ENCODE data around the gene TTC23L. TPM values are rescaled to one million over a fixed set of nuclear protein-coding genes. Genes with fewer than 3 reads are reported as not detected.

Gene TTC23L
- total and polyA plus RNA-seq, 8 donors = 0.15 to 1.5 (median 0.89) TPM; not detected in 5

GRCh38 chr5:34841816-34842215 is 2.9 kb downstream of the TTC23L start:
- no peak overlapping the region for H3K4me3 ChIP-seq
- DNase-seq = no peak
- intact Hi-C loops (cut with DNase I; ENCODE audit: low total_unique reads) = loop anchor here (10.0 kb wide), 1 partner anchor 53 kb away; no protein-coding TSS in a partner anchor
- H3K27me3 ChIP-seq = no peaks in the 10 kb centered on the region
- H3K9me3 ChIP-seq = no peaks in the 10 kb centered on the region
- H3K4me1 ChIP-seq = peaks cover 0 to 13% (median 9%) of the 10 kb centered on the region in 4 donors
- H3K27ac ChIP-seq = no peak overlapping the region
- no peaks in the 10 kb centered on the region for H3K36me3 ChIP-seq
- TF ChIP-seq EP300 (IDR thresholded peaks at IDR 0.05) (no peak), POLR2A (IDR thresholded peaks at IDR 0.05) (no peak), POLR2AphosphoS5 (IDR thresholded peaks at IDR 0.05) (no peak), CTCF (IDR thresholded peaks at IDR 0.05) (no peak)
- 90 to 96% (median 92%) methylated on average over 2 of the region's 2 CpGs for WGBS, 5 donors

- no peak for DNase-seq
- Histone ChIP-seq H3K27me3 (no peaks in the 10 kb centered on the region), H3K36me3 (no peaks in the 10 kb centered on the region), H3K9me3 (no peaks in the 10 kb centered on the region), H3K4me3 (no peak overlapping the region), H3K4me1 (peaks cover 0 to 13% (median 9%) of the 10 kb centered on the region in 4 donors), H3K27ac (no peak overlapping the region)
- WGBS, 5 donors = 69 to 80% (median 73%) methylated on average over 7 of the region's 7 CpGs
- TF ChIP-seq EP300 (IDR thresholded peaks at IDR 0.05) = no peak
- no peak for TF ChIP-seq POLR2A (IDR thresholded peaks at IDR 0.05)
- TF ChIP-seq CTCF (IDR thresholded peaks at IDR 0.05) = no peak
- TF ChIP-seq POLR2AphosphoS5 (IDR thresholded peaks at IDR 0.05) = no peak
- intact Hi-C loops (cut with DNase I; ENCODE audit: low total_unique reads) = loop anchor here (10.0 kb wide), 1 partner anchor 52 kb away; no protein-coding TSS in a partner anchor
Observed at GRCh38 chr5:34842554-34842953, 3.6 kb downstream of the TTC23L start.

- Histone ChIP-seq H3K36me3 (no peaks in the 10 kb centered on the region), H3K27me3 (no peaks in the 10 kb centered on the region), H3K4me1 (peaks cover 0 to 11% (median 7%) of the 10 kb centered on the region in 4 donors), H3K9me3 (no peaks in the 10 kb centered on the region), H3K4me3 (no peak overlapping the region), H3K27ac (no peak overlapping the region)
- WGBS, 5 donors = 53 to 69% (median 61%) methylated on average over 2 of the region's 2 CpGs
- DNase-seq = no peak
- intact Hi-C loops (cut with DNase I; ENCODE audit: low total_unique reads) = loop anchor here (10.0 kb wide), 1 partner anchor 51 kb away; no protein-coding TSS in a partner anchor
- TF ChIP-seq EP300 (IDR thresholded peaks at IDR 0.05) (no peak), CTCF (IDR thresholded peaks at IDR 0.05) (no peak), POLR2AphosphoS5 (IDR thresholded peaks at IDR 0.05) (no peak), POLR2A (IDR thresholded peaks at IDR 0.05) (no peak)
Observed at GRCh38 chr5:34843497-34843896, 4.5 kb downstream of the TTC23L start.

- peaks cover 0 to 7% (median 6%) of the 10 kb centered on the region in 4 donors for H3K4me1 ChIP-seq
- no peak for DNase-seq
- no peak for TF ChIP-seq CTCF (IDR thresholded peaks at IDR 0.05)
- TF ChIP-seq POLR2AphosphoS5 (IDR thresholded peaks at IDR 0.05) = no peak
- no peak for TF ChIP-seq POLR2A (IDR thresholded peaks at IDR 0.05)
- TF ChIP-seq EP300 (IDR thresholded peaks at IDR 0.05) = no peak
- 31 to 41% (median 34%) methylated on average over 3 of the region's 3 CpGs for WGBS, 5 donors
- intact Hi-C loops (cut with DNase I; ENCODE audit: low total_unique reads) = loop anchor here (10.0 kb wide), 1 partner anchor 51 kb away; no protein-coding TSS in a partner anchor
- H3K27ac ChIP-seq = no peak overlapping the region
- H3K27me3 ChIP-seq = no peaks in the 10 kb centered on the region
- no peaks in the 10 kb centered on the region for H3K9me3 ChIP-seq
- no peak overlapping the region for H3K4me3 ChIP-seq
- no peaks in the 10 kb centered on the region for H3K36me3 ChIP-seq
Observed at GRCh38 chr5:34844106-34844505, 5.1 kb downstream of the TTC23L start.
